Stimulated activated naive CD8-positive, alpha-beta T cell treated with anti-CD3 and anti-CD28 coated beads, Interleukin-15, Interleukin-2, amounts not matched to agents 100 U/mL and 50 U/mL, for 24 hours (primary cell): ENCODE data around the gene APP.

Source experiments
- ATAC-seq: fragments of 150-1000 bp; cut with Tn5 transposase; one replicate; pipeline ENCODE4 v1.10.0; 2021
- DNase-seq: peaks from one replicate; pipeline ENCODE4 v3.0.0; 2021

The APP gene

GRCh38 chr21:25903607-25904006, 267.0 kb downstream of the APP start:
- DNase-seq (no peak), ATAC-seq (peak; percentile 36)

GRCh38 chr21:25901330-25901979, 269.1 kb downstream of the APP start:
- no peak for ATAC-seq

GRCh38 chr21:25898671-25899070, 271.9 kb downstream of the APP start:
- ATAC-seq (no peak), DNase-seq (no peak)

More at GRCh38 chr21:25901330-25901979, 269.1 kb downstream of the APP start:
- no peak for DNase-seq

GRCh38 chr21:25897383-25897782, 273.2 kb downstream of the APP start:
- DNase-seq (no peak), ATAC-seq (no peak)

GRCh38 chr21:25896501-25897056, 274.0 kb downstream of the APP start:
- ATAC-seq, result no peak
- DNase-seq, result no peak

- DNase-seq (no peak), ATAC-seq (peak; percentile 46)
Measured at GRCh38 chr21:25895565-25896205, 274.9 kb downstream of the APP start.

- no peak for ATAC-seq
- DNase-seq, result no peak
Measured at GRCh38 chr21:25893191-25893590, 277.4 kb downstream of the APP start.

GRCh38 chr21:25891596-25891995, 279.0 kb downstream of the APP start:
- ATAC-seq, result no peak
- DNase-seq, result no peak

GRCh38 chr21:25890001-25890400, 280.6 kb downstream of the APP start:
- ATAC-seq, result no peak

GRCh38 chr21:25888711-25889110, 281.9 kb downstream of the APP start:
- no peak for ATAC-seq

More at GRCh38 chr21:25890001-25890400, 280.6 kb downstream of the APP start:
- DNase-seq, result no peak

GRCh38 chr21:25887646-25888306, 282.8 kb downstream of the APP start:
- DNase-seq (no peak), ATAC-seq (no peak)

More at GRCh38 chr21:25888711-25889110, 281.9 kb downstream of the APP start:
- DNase-seq, result no peak

GRCh38 chr21:25887166-25887565, 283.4 kb downstream of the APP start:
- no peak for ATAC-seq
- no peak for DNase-seq

- no peak for DNase-seq
- no peak for ATAC-seq
Measured at GRCh38 chr21:25885880-25886279, 284.7 kb downstream of the APP start.

- ATAC-seq (no peak), DNase-seq (no peak)
Measured at GRCh38 chr21:25885405-25885804, 285.2 kb downstream of the APP start.

GRCh38 chr21:25884311-25884710, 286.3 kb downstream of the APP start:
- DNase-seq, result no peak
- ATAC-seq, result no peak

- ATAC-seq, result peak; percentile 48
- peak; percentile 66 for DNase-seq
Measured at GRCh38 chr21:25881524-25882376, 288.8 kb downstream of the APP start.

- no peak for DNase-seq
- no peak for ATAC-seq
Measured at GRCh38 chr21:25879203-25879602, 291.4 kb downstream of the APP start.

GRCh38 chr21:25878344-25878743, 292.2 kb downstream of the APP start:
- no peak for ATAC-seq
- DNase-seq, result no peak

- DNase-seq (no peak), ATAC-seq (no peak)
Measured at GRCh38 chr21:25872271-25872670, 298.3 kb downstream of the APP start.

- DNase-seq (peak; percentile 9), ATAC-seq (no peak)
Measured at GRCh38 chr21:25871566-25871965, 299.0 kb downstream of the APP start.

- no peak for DNase-seq
- no peak for ATAC-seq
Measured at GRCh38 chr21:25870084-25870483, 300.5 kb downstream of the APP start.

- DNase-seq (no peak), ATAC-seq (no peak)
Measured at GRCh38 chr21:25867061-25867460, 303.5 kb downstream of the APP start.
